ENCODE measurements around the gene NGEF.

NGEF gene

GRCh38 chr2:232993231-232993821 lies 19.7 kb downstream of the NGEF start:
- DNase-seq, result no peak

DNA sequence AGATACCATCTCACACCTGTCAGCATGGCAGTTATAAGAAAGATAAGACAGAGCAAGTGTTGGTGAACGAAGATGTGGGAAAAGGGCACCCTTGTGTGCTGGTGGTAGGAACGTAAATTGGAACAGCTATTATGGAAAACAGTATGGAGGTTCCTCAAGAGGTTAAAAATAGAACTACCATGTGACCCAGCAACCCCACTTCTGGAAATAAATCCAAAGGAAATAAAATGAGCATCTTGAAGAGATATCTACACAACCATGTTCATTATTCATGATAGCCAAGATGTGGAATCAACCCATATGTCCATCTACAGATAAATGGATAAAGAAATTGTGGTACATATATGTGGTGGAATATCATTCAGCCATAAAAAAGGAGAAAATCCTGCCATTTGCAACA lies 26.9 kb downstream of the NGEF start:
- no peak for DNase-seq

GRCh38 chr2:232984451-232985207 lies 28.4 kb downstream of the NGEF start:
- no peak for DNase-seq

- no peak for DNase-seq
These were observed 29.4 kb downstream of the NGEF start for GRCh38 chr2:232983669-232984140.

DNA sequence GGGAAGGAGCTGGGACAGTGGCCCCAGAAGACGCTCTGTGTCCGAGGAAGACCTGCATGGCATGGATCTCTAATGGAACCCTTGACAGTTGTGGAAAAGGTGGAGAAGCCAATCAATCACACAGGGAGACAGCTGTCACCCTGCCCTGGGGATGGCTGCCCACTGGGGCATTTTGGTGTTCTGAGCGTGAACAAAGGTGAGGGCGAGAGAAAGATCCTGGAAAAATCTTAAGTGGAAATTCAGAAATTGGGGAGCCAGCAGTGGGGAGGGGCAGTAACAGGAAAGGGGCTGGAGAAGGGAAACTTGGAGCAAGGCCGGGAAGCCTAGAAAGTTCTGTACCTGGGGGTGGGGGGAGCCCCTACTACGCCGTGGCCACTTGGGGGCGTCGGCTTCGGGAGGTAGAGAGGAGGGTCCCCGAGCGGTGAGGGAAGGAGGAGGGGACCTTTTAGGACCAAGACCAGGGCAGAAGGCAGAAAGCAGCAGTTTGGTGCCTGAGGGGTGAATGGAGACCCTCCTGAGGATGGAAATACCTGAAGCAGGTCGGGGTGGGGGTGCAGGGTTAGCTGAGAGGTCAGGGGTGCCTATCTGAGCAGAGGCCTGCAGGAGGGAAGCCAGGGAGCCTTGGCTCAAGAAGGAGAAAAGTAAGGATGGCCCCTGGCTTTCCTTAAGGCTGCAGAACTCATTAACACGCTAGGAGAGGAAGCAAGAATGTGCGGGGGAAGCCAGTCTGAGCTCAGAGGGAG lies 30.0 kb downstream of the NGEF start:
- DNase-seq, result no peak

DNA sequence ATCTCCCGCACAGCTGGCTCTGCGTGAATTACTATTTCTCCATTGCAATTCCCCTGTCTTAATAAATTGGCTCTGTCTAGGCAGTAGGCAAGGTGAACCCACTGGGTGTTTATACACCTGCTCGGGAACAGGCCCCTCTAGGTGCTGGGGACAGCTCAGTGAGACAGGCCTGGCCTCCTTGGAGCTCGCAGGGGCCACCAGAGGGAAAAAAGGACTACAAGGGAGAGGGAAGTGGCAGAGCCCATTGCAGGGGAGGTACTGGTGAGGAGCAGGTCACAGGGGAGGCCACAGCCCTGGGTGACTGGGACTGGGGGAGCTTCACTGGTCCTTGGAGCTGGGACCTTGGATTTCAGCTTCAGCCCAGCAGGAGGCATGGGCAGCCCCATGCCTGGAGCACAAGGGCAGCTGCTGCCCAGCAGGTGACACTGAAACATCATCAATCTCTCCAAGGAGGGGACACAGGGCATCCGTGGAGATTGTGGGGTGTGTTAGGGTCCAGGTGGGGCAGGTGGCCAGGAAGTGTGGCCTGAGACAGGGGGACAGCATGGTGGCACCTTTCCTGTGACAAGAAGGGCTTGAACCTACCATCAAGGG lies 31.2 kb downstream of the NGEF start:
- DNase-seq, result no peak

GRCh38 chr2:232981356-232981755 lies 31.7 kb downstream of the NGEF start:
- no peak for DNase-seq

- DNase-seq, result no peak
These were observed 32.4 kb downstream of the NGEF start for GRCh38 chr2:232980683-232981082.

- peak; percentile 20 for DNase-seq
These were observed 33.1 kb downstream of the NGEF start for GRCh38 chr2:232979871-232980461.

DNA sequence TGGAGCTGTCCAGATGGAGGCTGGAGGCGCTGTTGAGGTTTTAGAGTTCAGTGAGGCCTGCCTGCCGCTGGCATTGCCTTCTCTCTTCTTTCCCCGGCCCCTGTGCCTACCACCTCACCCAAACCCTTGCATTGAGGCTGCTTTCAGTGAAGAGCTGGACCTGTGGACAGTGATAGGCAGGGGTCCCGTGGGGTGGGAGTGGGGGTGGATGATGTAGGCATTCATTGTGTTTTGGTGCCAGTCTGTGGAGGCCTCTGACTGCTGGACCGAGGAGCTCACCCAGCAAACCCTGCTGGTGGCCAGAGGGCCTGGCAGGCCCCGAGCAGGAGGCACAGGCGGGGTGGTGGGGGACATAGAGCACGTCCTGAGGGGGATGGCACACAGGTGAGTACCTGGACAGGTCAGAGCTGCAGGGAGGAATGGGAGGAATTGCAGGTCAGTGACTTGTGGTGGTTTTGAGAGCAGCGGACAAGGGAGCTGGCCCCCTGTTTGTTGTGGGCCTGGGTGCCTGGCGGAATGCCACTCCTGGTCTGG lies 35.6 kb downstream of the NGEF start:
- DNase-seq, result no peak

DNA sequence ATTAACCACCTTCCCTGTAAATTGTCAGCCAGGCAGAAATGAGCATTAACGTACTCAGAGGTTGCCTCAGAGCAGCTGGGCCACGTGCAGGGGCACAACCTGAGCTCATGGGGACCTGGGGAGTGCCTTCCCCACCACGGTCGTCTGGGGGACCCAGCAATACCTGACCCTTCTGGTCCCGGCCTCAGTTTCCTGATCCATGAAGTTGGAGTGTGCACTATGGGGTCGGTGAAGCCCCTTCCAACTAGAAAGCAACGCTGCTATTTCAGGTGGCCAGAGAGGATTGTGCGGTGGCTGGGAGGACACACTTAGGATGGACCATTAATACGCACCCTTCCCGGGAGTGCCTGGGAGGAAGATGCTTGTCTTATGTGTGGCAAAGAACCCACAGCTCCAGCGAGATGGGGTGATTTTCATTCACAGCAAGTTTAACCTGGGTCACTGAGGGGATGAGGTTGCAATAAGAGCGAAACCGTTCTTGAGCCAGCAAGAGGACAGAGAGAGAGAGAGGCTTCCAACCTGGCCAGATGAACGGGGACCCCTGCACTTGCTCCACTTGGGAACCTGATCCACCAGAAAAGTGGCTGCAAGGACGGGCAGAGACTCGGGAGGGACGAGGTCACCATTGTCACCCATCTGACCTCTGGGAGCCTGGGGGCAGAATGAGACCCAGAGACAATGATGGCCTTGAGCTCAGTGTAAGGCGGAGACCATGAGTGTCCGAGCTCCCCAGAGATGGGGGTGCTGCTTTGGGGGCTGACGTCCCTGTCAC lies 36.2 kb downstream of the NGEF start:
- DNase-seq, result no peak

DNA sequence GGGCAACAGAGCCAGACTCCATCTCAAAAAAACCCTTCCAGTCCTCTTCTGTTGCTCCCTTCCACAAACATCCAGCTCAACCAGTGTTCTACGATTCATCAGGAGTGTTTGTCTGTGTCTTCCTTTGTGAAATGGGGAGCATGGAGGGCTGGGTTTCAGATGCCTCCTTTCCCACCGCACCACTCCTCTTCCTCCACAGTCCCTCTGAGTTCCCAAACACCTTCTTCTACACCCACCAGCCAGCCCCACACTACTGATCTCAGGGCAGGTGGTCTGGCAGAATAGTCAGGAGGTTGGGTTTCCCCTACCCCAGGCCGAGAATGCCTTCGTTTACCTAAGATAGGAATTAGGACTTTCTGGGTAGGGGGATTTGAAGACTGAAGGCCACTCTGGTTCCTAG lies 36.9 kb downstream of the NGEF start:
- DNase-seq, result no peak

- no peak for DNase-seq
These were observed 38.7 kb downstream of the NGEF start for GRCh38 chr2:232974396-232974795.

DNA sequence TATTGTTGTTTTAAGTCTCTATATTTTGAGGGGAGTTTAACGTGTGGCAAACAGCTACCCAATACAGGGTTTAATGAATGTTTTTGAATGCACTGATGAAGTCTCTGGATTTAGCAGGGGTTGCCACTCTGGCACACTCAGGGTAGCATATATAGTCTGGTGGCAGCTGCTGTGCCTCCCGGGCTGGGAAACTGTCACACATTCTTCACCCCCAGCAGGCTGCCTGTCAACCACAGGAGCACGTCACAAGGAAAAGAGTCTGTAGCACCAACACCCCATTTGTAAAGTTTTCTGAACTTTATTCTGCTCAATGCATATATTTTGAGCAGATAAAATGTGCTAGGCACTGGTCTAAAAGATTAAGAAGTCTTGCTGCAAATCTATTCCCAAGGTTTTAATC lies 39.3 kb downstream of the NGEF start:
- DNase-seq, result no peak

GRCh38 chr2:232973011-232973735 lies 39.9 kb downstream of the NGEF start:
- no peak for DNase-seq

DNA sequence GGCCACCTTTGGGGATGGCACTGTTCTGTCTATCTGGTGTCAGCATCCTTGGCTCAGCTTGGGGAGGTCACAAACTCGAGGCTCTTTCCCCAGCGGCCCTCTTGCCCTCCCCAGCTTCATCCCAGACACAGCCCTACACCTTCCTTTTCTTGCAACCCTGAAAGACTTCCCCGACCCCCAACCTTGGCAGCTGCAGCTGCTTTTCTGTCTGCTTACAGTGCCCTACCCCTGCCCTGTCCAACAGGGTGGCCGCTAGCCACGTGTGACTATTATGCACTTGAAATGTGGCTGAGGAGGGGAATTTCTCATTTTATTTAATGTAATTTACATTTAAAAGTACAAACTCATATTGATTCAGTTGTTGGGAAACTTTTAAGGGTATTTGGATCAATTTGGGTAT lies 41.3 kb downstream of the NGEF start:
- DNase-seq, result no peak

- no peak for DNase-seq
These were observed 43.0 kb downstream of the NGEF start for GRCh38 chr2:232970051-232970450.

DNA sequence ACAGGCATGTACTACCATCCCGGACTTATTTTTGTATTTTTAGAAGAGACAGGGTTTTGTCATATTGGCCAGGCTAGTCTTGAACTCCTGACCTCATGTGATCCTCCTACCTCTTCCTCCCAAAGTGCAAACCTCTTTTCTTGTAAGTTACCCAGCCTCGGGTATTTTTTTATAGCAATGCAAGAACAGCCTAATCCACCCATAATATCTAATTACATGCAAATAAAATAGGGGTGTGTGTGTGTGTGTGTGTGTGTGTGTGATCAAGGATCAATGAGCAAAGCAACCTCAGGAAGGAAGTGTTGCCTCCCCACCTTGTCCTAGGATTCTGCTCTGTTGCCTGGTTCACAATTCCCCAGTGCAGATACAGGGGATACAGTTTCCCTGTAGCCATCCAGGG lies 45.6 kb downstream of the NGEF start:
- DNase-seq, result no peak

DNA sequence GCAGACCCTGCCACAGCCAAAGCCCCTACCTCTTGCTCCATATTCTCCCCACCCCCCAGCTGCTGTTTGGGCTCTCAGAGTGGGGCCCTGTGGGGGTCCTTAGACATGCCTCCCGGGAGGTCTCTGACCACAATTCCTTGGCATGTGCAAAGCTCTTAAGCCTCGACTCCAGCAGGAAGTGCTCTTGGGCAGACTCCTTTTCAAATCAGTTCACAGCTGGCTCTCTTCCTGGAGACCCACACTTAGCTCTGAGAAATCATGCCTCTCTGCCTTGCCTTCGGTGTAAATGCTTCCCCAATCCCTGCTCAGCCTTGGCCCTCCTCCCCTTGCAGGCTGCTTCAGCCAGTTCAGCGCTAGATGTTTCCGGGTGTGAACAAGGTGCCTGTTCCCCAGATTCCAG lies 46.9 kb downstream of the NGEF start:
- DNase-seq, result no peak

- no peak for DNase-seq
These were observed 49.1 kb downstream of the NGEF start for GRCh38 chr2:232963913-232964312.

DNA sequence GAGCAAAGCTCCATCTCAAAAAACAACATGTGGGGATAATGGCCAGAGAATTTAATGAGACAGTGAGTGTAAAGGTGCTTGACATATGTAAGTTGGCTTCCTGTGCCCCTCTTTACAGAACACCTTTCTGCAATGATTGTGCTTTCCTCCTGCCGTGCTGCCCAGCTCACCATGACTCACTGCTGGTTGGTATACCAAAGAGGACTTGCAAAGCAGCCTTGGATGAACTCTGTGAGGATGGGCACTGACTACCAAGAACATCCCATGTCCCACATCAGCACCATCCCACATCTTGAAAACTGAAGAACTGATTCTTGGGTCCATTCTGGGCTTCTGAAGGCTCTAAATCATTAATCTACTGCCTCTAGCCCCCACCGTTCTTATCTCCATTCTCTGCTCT lies 52.2 kb downstream of the NGEF start:
- DNase-seq, result no peak

Data from NCI-H774 (cell line).